A673 (cell line): ENCODE results near the gene OCLN.
"Not testable (repeated sequence)": the region's sequence is repeated elsewhere in the genome, so short reads cannot be mapped to it uniquely, and the experiment has no call there.

Experiments used
- EZH2 ChIP-seq: fragments of 200-600 bp; sonication (generic); IDR thresholded peaks from 2 replicates; pipeline ENCODE4 v1.6.1; 2017; ENCODE audit warnings: borderline replicate concordance, low read depth, mild to moderate bottlenecking, mixed read lengths, antibody characterized with exemption, low read length; ENCODE audit not compliant: poor library complexity, severe bottlenecking
- TF ChIP-seq, protein P1 (sequence below): fragments of 300-800, 200-600 bp; sonication (generic); conservative IDR thresholded peaks from 2 replicates; pipeline ENCODE4 v1.5.1; 2017; ENCODE audit warnings: low read depth, mild to moderate bottlenecking, antibody characterized with exemption, low read length, moderate library complexity, mixed read lengths

GRCh38 chr5:69596114-69596840 lies 103.7 kb downstream of the OCLN start:
- TF ChIP-seq, protein P1, sequence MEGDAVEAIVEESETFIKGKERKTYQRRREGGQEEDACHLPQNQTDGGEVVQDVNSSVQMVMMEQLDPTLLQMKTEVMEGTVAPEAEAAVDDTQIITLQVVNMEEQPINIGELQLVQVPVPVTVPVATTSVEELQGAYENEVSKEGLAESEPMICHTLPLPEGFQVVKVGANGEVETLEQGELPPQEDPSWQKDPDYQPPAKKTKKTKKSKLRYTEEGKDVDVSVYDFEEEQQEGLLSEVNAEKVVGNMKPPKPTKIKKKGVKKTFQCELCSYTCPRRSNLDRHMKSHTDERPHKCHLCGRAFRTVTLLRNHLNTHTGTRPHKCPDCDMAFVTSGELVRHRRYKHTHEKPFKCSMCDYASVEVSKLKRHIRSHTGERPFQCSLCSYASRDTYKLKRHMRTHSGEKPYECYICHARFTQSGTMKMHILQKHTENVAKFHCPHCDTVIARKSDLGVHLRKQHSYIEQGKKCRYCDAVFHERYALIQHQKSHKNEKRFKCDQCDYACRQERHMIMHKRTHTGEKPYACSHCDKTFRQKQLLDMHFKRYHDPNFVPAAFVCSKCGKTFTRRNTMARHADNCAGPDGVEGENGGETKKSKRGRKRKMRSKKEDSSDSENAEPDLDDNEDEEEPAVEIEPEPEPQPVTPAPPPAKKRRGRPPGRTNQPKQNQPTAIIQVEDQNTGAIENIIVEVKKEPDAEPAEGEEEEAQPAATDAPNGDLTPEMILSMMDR, result not testable (repeated sequence)
- TF ChIP-seq EZH2, result not testable (repeated sequence)
